Stimulated activated CD4-positive, alpha-beta T cell treated with anti-CD3 and anti-CD28 coated beads, Interleukin-4, amount 100 ng/mL, for 4 hours (primary cell): ENCODE results near the gene HOXA9.
A peak's percentile ranks its signal among the peaks of the same experiment; 100 is the strongest.

Experiments used
- DNase-seq, 2 experiments: peaks; one replicate each; pipeline ENCODE4 v3.0.0-alpha.2; 2020

HOXA9 gene

GRCh38 chr7:27163288-27164044, 1.9 kb downstream of the HOXA9 start:
- no peak for DNase-seq

GRCh38 chr7:27162561-27163287, 2.6 kb downstream of the HOXA9 start:
- DNase-seq = no peak

GRCh38 chr7:27161721-27162560, 3.4 kb downstream of the HOXA9 start:
- DNase-seq = no peak

- no peak for DNase-seq
Observed at GRCh38 chr7:27161214-27161720, 4.1 kb downstream of the HOXA9 start.

GRCh38 chr7:27160546-27161213, 4.7 kb downstream of the HOXA9 start:
- peak; percentile 80 to 87 for DNase-seq

GRCh38 chr7:27160145-27160545, 5.2 kb downstream of the HOXA9 start:
- DNase-seq = no peak

GRCh38 chr7:27159266-27160144, 5.8 kb downstream of the HOXA9 start:
- no peak for DNase-seq

DNA sequence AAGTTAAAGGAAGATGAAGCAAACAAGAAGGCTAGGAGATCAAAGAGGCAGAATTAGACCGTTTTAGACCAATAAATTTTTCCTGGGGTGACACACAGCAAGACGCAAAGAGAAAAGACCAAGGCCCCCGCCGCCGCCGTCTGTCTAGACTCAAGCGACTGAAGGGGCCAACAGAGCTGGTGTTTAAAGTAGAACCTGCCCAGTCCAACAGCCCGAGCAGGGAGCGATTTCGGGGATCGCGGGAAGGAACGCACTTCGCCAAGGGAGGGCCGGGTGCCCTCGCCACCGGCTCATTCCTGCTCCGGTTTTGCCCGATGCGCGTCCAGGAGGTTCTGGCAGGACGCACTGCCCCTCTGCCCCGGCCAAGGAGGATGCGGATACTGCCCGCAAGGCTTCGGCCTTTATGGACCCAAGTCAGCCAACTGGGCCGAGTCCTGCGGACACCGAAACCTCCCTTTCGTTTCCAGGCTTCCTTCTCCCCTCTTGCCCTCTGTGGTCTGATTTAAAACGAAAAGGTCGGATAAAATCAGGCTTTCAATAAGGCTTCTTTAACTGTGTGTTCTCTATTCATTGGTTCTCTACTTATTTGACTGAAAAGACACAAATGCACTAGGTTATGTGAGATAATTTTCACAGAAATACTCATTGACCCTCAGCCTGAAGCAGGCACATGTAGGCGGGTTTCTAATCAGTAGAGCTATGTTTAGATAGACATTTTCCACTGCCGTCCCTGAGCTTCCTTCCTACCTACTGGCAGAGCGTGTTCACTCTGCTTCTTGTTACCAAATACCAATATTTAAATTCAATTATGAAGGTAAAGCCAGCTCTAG, 6.7 kb downstream of the HOXA9 start:
- DNase-seq = no peak

DNA sequence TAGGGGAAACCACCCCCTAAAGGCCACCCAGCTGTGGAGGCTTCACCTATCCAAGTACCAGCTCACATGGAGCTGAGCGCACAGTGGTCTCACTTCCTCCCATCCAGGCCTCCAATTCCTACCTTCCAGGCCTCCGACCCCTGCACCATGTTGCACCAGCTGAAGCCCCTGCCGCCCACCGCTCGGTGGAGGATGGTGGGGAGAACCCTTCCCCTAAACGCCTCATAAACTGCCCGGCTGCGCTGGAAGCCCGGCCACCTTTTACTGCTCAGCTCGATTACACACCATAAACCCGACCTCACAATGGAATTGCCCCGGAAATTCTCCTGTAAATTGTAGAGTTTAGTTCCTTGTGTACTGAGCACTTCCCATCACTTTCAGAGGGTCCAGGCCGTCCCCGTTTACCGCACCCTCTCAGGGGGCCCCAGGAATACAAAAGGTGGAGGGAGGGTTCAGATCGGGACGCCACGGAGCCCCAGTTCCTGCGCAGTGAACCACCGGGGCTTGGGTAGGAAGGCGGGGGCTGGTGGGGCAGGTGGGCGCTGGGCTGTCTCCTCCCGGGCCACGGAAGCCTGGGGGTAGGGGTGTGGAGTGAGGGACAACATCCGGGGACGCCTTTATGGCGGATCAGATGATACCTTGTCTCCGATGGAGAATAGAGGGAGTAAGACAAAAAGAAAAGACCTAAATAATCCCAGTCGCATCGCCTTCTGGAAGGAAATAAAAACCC, 7.5 kb downstream of the HOXA9 start:
- DNase-seq = no peak

GRCh38 chr7:27156916-27157701, 8.2 kb downstream of the HOXA9 start:
- no peak for DNase-seq

- peak in 1 of 2 experiments; percentile 1 for DNase-seq
Observed at GRCh38 chr7:27156508-27156898, 8.8 kb downstream of the HOXA9 start, which contains the start of gene HOXA7. Gene HOXA7 (minus strand): TSS chr7:27156675. CDS start chr7:27156545, 130 bp downstream.

- no peak for DNase-seq
Observed at GRCh38 chr7:27155816-27156507, 9.4 kb downstream of the HOXA9 start.

GRCh38 chr7:27154901-27155815, 10.2 kb downstream of the HOXA9 start:
- peak; percentile 48 to 67 for DNase-seq

- DNase-seq = peak in 1 of 2 experiments; percentile 0
Observed at GRCh38 chr7:27154369-27154768, 11.0 kb downstream of the HOXA9 start.

DNA sequence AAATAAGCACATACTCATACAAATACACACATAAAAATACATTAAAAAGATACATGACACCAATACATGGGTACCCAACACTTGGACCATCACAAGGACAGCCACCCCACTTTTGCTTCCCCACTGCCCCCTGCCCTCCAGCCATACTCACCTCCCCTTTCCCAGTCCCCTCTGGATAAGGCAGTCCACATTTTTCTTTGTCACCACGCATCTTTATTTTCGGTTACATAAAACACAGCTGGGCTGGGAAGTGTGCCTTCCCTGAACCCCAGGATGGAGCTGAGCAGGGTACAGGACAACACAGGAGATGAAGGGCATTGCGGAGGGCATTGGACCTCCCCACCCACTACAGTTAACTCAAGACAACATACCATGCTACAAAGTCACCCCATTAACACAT, 11.8 kb downstream of the HOXA9 start:
- no peak for DNase-seq

- peak in 1 of 2 experiments; percentile 0 for DNase-seq
Observed at GRCh38 chr7:27152816-27153442, 12.4 kb downstream of the HOXA9 start.
